Body of pancreas (tissue), 4 donors: ENCODE results near the gene MATR3. TPM values are rescaled to one million over a fixed set of nuclear protein-coding genes. Genes with fewer than 3 reads are reported as not detected.

Experiments used
- ATAC-seq: fragments of 150-250 bp; one replicate; pipeline ENCODE4 v1.9.1; 2016
- DNase-seq, 4 donors: peaks; one replicate each; pipeline ENCODE4 v3.0.0-alpha.2; 2019
- H3K27ac ChIP-seq, 4 donors: fragments of 200-600 bp; sonication (generic); 1 replicate in 3 of 4; 2 replicates in 1 of 4; pipeline versions ENCODE4 v1.5.1 to v1.6.1; 2016 to 2019; ENCODE audit warnings: mild to moderate bottlenecking in 1 of 4, mixed read lengths in 1 of 4, moderate library complexity in 1 of 4
- H3K27me3 ChIP-seq, 2 donors: fragments of 200-600 bp; sonication (generic); one replicate each; pipeline ENCODE4 v1.6.0; 2016; ENCODE audit warnings: mild to moderate bottlenecking in 1 of 2
- H3K36me3 ChIP-seq, 2 donors: fragments of 200-600 bp; sonication (generic); replicated peaks in 1 of 2; 2 replicates each; pipeline ENCODE4 v1.5.1; 2016; ENCODE audit warnings: low read depth in 2 of 2; ENCODE audit not compliant: insufficient read depth in 1 of 2
- H3K4me1 ChIP-seq: fragments of 200-600 bp; sonication (generic); one replicate; pipeline ENCODE4 v1.6.0; 2016
- H3K4me3 ChIP-seq, 2 donors: fragments of 200-600 bp; sonication (generic); 1 replicate in 1 of 2; 2 replicates in 1 of 2; pipeline ENCODE4 v1.5.1; 2016 to 2019
- H3K9me3 ChIP-seq, 3 donors: fragments of 200-600 bp; sonication (generic); 1 replicate in 2 of 3; 2 replicates in 1 of 3; pipeline ENCODE4 v1.5.1; 2016
- CTCF ChIP-seq, 7 experiments: fragments of 450-650 bp in 4 of 7; fragments of 200-600 bp in 3 of 7; sonication (generic) in 3 of 7; IDR thresholded peaks; one replicate each; pipeline ENCODE4 v1.5.1; 2016 to 2019; ENCODE audit warnings: antibody characterized with exemption in 7 of 7
- POLR2A ChIP-seq, 3 donors: fragments of 450-650 bp; IDR thresholded peaks; one replicate each; pipeline ENCODE4 v1.6.1; 2016; ENCODE audit warnings: antibody characterized with exemption in 3 of 3, mild to moderate bottlenecking in 2 of 3
- WGBS, 2 donors: methylation state at CpG; one replicate each; pipeline ENCODE4 v1.1.5; 2017; 5-methylcytosine and 5-hydroxymethylcytosine counted together
- intact Hi-C: fragments of 100-400 bp; cut with DNase I; formaldehyde crosslinking; loops from one replicate; pipeline ENCODE4 v1.15.1; 2023
- total RNA-seq, 2 donors: library from RNA; depleted of rRNA; stranded (reverse); fragments of >200 nt; gene quantifications; one replicate each; pipeline ENCODE4 v1.1.0, GENCODE V29; 2016

The MATR3 gene
- total RNA-seq, 2 donors from 2014 or later = 99.2 to 160 TPM

- Histone ChIP-seq H3K4me3 (no peak overlapping the region), H3K27me3 (no peaks in the 10 kb centered on the region), H3K27ac (no peak overlapping the region), H3K4me1 (peaks cover 12% of the 10 kb centered on the region), H3K36me3 (no peaks in the 10 kb centered on the region), H3K9me3 (no peaks in the 10 kb centered on the region)
- no peak for TF ChIP-seq CTCF (IDR thresholded peaks at IDR 0.05)
- no peak for TF ChIP-seq POLR2A (IDR thresholded peaks at IDR 0.05)
- DNase-seq (no peak), ATAC-seq (no peak)
- intact Hi-C loops = no loop called here
Observed at GRCh38 chr5:139282197-139282557, 11.4 kb upstream of the MATR3 start.

- no peak for TF ChIP-seq CTCF (IDR thresholded peaks at IDR 0.05)
- TF ChIP-seq POLR2A (IDR thresholded peaks at IDR 0.05) = no peak
- no peak overlapping the region for H3K27ac ChIP-seq
- H3K9me3 ChIP-seq = no peaks in the 10 kb centered on the region
- WGBS, 2 donors = 12 to 15% methylated on average over 2 to 3 of the region's 3 CpGs
- no peaks in the 10 kb centered on the region for H3K36me3 ChIP-seq
- DNase-seq (no peak), ATAC-seq (no peak)
- H3K4me3 ChIP-seq = no peak overlapping the region
- H3K4me1 ChIP-seq = peaks cover 11% of the 10 kb centered on the region
- intact Hi-C loops = no loop called here
- H3K27me3 ChIP-seq = no peaks in the 10 kb centered on the region
Observed at GRCh38 chr5:139283252-139284166, 10.0 kb upstream of the MATR3 start.

GRCh38 chr5:139284295-139284694, 9.2 kb upstream of the MATR3 start:
- ATAC-seq (no peak), DNase-seq (no peak)
- Histone ChIP-seq H3K9me3 (no peaks in the 10 kb centered on the region), H3K36me3 (no peaks in the 10 kb centered on the region), H3K4me1 (peaks cover 11% of the 10 kb centered on the region), H3K4me3 (no peak overlapping the region), H3K27me3 (no peaks in the 10 kb centered on the region), H3K27ac (no peak overlapping the region)
- intact Hi-C loops = no loop called here
- TF ChIP-seq POLR2A (IDR thresholded peaks at IDR 0.05) (no peak), CTCF (IDR thresholded peaks at IDR 0.05) (no peak)
- WGBS, 2 donors = 91% methylated on average over 8 of the region's 8 CpGs

GRCh38 chr5:139285651-139286392, 7.7 kb upstream of the MATR3 start:
- H3K36me3 ChIP-seq = no peaks in the 10 kb centered on the region
- intact Hi-C loops = no loop called here
- 72 to 85% methylated on average over 3 of the region's 3 CpGs for WGBS, 2 donors
- no peak overlapping the region for H3K27ac ChIP-seq
- no peak for ATAC-seq
- TF ChIP-seq POLR2A (IDR thresholded peaks at IDR 0.05) (no peak), CTCF (IDR thresholded peaks at IDR 0.05) (no peak)
- H3K9me3 ChIP-seq = no peaks in the 10 kb centered on the region
- H3K4me3 ChIP-seq = no peak overlapping the region
- no peaks in the 10 kb centered on the region for H3K27me3 ChIP-seq
- peaks cover 11% of the 10 kb centered on the region for H3K4me1 ChIP-seq
- DNase-seq = no peak
